ENCODE results near the gene GPR157. TPM values are rescaled to one million over a fixed set of nuclear protein-coding genes. Genes with fewer than 3 reads are reported as not detected.
A peak's percentile ranks its signal among the peaks of the same experiment; 100 is the strongest.
"Not testable (repeated sequence)": the region's sequence is repeated elsewhere in the genome, so short reads cannot be mapped to it uniquely, and the experiment has no call there.

The GPR157 gene
- total RNA-seq, 1 donor from 2014 or later = 1.6 TPM

DNA sequence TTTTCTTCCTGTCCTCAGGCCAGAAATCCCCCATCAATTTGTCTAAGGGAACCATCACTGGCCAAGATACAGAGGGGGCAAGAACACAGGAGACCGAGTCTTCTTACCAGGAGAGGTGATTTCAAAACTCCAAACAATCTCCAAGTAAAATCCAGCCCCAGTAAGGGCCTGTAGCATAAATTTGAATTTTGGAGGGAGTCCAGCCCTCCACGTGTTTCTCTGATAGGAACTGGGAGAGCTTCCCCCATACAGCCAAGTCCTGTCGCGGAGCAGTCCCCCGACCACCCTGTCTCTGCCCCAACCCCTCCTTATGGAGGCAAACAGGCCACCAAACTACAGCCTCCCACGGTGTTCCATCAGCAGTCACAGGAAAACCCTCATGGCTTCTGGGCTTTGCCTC lies 32.4 kb upstream of the GPR157 start:
- TF ChIP-seq, protein P1, sequence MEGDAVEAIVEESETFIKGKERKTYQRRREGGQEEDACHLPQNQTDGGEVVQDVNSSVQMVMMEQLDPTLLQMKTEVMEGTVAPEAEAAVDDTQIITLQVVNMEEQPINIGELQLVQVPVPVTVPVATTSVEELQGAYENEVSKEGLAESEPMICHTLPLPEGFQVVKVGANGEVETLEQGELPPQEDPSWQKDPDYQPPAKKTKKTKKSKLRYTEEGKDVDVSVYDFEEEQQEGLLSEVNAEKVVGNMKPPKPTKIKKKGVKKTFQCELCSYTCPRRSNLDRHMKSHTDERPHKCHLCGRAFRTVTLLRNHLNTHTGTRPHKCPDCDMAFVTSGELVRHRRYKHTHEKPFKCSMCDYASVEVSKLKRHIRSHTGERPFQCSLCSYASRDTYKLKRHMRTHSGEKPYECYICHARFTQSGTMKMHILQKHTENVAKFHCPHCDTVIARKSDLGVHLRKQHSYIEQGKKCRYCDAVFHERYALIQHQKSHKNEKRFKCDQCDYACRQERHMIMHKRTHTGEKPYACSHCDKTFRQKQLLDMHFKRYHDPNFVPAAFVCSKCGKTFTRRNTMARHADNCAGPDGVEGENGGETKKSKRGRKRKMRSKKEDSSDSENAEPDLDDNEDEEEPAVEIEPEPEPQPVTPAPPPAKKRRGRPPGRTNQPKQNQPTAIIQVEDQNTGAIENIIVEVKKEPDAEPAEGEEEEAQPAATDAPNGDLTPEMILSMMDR (IDR thresholded peaks at IDR 0.05) = no peak
- TF ChIP-seq EZH2phosphoT487 (IDR thresholded peaks at IDR 0.05) (no peak), EZH2 (IDR thresholded peaks at IDR 0.05) (no peak)
- H3K9me3 ChIP-seq (ENCODE audit: low read depth) = no peaks in the 10 kb centered on the region
- no peak for DNase-seq (ENCODE audit: low spot score)
- no peak overlapping the region for H3K4me2 ChIP-seq
- H3K27me3 ChIP-seq = no peaks in the 10 kb centered on the region
- H3K27me3 Mint-ChIP-seq (ENCODE audit: insufficient read depth, low read depth) = peaks cover 16% of the 10 kb centered on the region
- no peak overlapping the region for H2AFZ ChIP-seq (replicated peaks)
- no peaks in the 10 kb centered on the region for H3K36me3 ChIP-seq
- peak overlapping the region; percentile 76 for H3K27ac Mint-ChIP-seq
- H3K79me2 ChIP-seq (ENCODE audit: low read depth) = peaks cover 82% of the 10 kb centered on the region
- H3K4me3 ChIP-seq = no peak overlapping the region
- H3K9me3 Mint-ChIP-seq = no peaks in the 10 kb centered on the region
- peaks cover under 1% of the 10 kb centered on the region for H3F3A ChIP-seq (ENCODE audit: low read depth)
- no peak overlapping the region for H3K9ac ChIP-seq
- H3K27ac ChIP-seq = no peak overlapping the region
- peaks cover 8% of the 10 kb centered on the region for H3K4me1 ChIP-seq
- H4K20me1 ChIP-seq (ENCODE audit: low read depth) = peaks cover 17% of the 10 kb centered on the region
- H3K4me3 Mint-ChIP-seq = peak overlapping the region; percentile 57
- H3K4me1 Mint-ChIP-seq = peaks cover 32% of the 10 kb centered on the region
- H3K36me3 Mint-ChIP-seq = no peaks in the 10 kb centered on the region

DNA sequence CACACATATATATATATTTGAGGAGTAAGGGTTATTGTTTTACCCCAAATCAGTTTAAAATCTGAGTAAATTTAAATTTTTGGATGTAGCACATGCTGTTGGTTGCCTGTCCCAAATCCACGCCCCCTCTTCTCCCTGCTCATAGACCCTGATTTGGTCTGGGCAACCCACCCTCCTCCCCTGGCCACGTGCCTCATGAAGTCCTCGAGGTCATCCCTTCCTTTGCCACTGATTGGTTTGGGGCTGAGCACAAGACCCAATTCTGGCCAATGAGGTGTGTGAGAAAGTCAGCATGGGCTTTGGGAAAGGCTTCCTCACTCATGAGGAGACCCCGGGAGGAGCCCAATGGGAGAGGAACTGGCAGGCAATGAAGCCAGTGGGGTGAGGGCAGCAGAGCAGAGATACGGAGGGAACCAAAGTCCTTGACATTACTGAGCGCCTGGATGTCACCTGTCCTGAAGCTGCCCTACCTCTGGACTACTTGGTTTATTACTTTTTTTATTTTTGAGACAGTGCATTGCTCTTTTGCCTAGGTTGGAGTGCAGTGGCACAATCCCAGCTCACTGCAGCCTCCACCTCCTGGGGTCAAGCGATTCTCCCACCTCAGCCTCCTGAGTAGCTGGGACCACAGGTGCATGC lies 31.3 kb upstream of the GPR157 start:
- Mint-ChIP-seq H3K4me3 (no peak overlapping the region), H3K27me3 (ENCODE audit: insufficient read depth, low read depth) (peaks cover 12% of the 10 kb centered on the region), H3K27ac (no peak overlapping the region), H3K9me3 (no peaks in the 10 kb centered on the region), H3K36me3 (no peaks in the 10 kb centered on the region), H3K4me1 (peaks cover 30% of the 10 kb centered on the region)
- H3K4me1 ChIP-seq = peaks cover 8% of the 10 kb centered on the region
- H2AFZ ChIP-seq (replicated peaks) = no peak overlapping the region
- peaks cover 15% of the 10 kb centered on the region for H4K20me1 ChIP-seq (ENCODE audit: low read depth)
- H3K36me3 ChIP-seq = no peaks in the 10 kb centered on the region
- H3K9ac ChIP-seq = no peak overlapping the region
- TF ChIP-seq EZH2phosphoT487 (IDR thresholded peaks at IDR 0.05) (no peak), EZH2 (IDR thresholded peaks at IDR 0.05) (no peak)
- TF ChIP-seq, protein P1 (IDR thresholded peaks at IDR 0.05) = no peak
- no peak overlapping the region for H3K27ac ChIP-seq
- H3K4me2 ChIP-seq = no peak overlapping the region
- H3K4me3 ChIP-seq = no peak overlapping the region
- H3F3A ChIP-seq (ENCODE audit: low read depth) = no peaks in the 10 kb centered on the region
- no peak for DNase-seq (ENCODE audit: low spot score)
- no peaks in the 10 kb centered on the region for H3K9me3 ChIP-seq (ENCODE audit: low read depth)
- no peaks in the 10 kb centered on the region for H3K27me3 ChIP-seq
- H3K79me2 ChIP-seq (ENCODE audit: low read depth) = peaks cover 80% of the 10 kb centered on the region

- no peaks in the 10 kb centered on the region for H3F3A ChIP-seq (ENCODE audit: low read depth)
- H3K4me3 ChIP-seq = no peak overlapping the region
- TF ChIP-seq, protein P1 (IDR thresholded peaks at IDR 0.05) = no peak
- TF ChIP-seq EZH2 (IDR thresholded peaks at IDR 0.05) (no peak), EZH2phosphoT487 (IDR thresholded peaks at IDR 0.05) (no peak)
- H3K9ac ChIP-seq = no peak overlapping the region
- DNase-seq (ENCODE audit: low spot score) = no peak
- H3K27ac ChIP-seq = no peak overlapping the region
- H3K4me3 Mint-ChIP-seq = no peak overlapping the region
- no peaks in the 10 kb centered on the region for H4K20me1 ChIP-seq (ENCODE audit: low read depth)
- H3K4me1 Mint-ChIP-seq = peaks cover 7% of the 10 kb centered on the region
- no peak overlapping the region for H3K27ac Mint-ChIP-seq
- no peaks in the 10 kb centered on the region for H3K36me3 Mint-ChIP-seq
- no peaks in the 10 kb centered on the region for H3K4me1 ChIP-seq
- peaks cover 64% of the 10 kb centered on the region for H3K79me2 ChIP-seq (ENCODE audit: low read depth)
- H3K27me3 ChIP-seq = no peaks in the 10 kb centered on the region
- no peaks in the 10 kb centered on the region for H3K9me3 ChIP-seq (ENCODE audit: low read depth)
- H3K9me3 Mint-ChIP-seq = no peaks in the 10 kb centered on the region
- H3K4me2 ChIP-seq = no peak overlapping the region
- no peaks in the 10 kb centered on the region for H3K36me3 ChIP-seq
- peaks cover 8% of the 10 kb centered on the region for H3K27me3 Mint-ChIP-seq (ENCODE audit: insufficient read depth, low read depth)
- no peak overlapping the region for H2AFZ ChIP-seq (replicated peaks)
These were observed 27.0 kb upstream of the GPR157 start for GRCh38 chr1:9155879-9156278.

DNA sequence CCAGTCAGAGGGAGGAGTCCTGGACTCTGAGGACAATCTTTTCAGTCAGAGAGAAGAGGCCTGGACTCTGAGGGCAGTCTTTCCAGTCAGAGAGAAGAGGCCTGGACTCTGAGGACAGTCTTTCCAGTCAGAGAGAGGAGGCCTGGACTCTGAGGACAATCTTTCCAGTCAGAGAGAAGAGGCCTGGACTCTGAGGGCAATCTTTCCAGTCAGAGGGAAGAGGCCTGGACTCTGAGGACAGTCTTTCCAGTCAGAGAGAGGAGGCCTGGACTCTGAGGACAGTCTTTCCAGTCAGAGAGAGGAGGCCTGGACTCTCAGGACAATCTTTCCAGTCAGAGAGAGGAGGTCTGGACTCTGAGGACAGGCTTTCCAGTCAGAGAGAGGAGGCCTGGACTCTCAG lies 26.5 kb upstream of the GPR157 start:
- H3K4me3 ChIP-seq; H3K4me2 ChIP-seq; H3K4me3 Mint-ChIP-seq; H3F3A ChIP-seq (ENCODE audit: low read depth); H3K27ac Mint-ChIP-seq; H3K4me1 Mint-ChIP-seq; H3K36me3 ChIP-seq; H3K9me3 ChIP-seq (ENCODE audit: low read depth); H3K9me3 Mint-ChIP-seq; H3K4me1 ChIP-seq; DNase-seq (ENCODE audit: low spot score); H4K20me1 ChIP-seq (ENCODE audit: low read depth); H2AFZ ChIP-seq (replicated peaks); H3K27me3 ChIP-seq; H3K27ac ChIP-seq; H3K27me3 Mint-ChIP-seq (ENCODE audit: insufficient read depth, low read depth); H3K9ac ChIP-seq; H3K36me3 Mint-ChIP-seq: not testable (repeated sequence)
- H3K79me2 ChIP-seq (ENCODE audit: low read depth) = peaks cover 59% of the 10 kb centered on the region
